Ishikawa (cell line): Measurements from ENCODE around the gene TDO2.

Experiments used
- CEBPB ChIP-seq: IDR thresholded peaks from 2 replicates; pipeline ENCODE4 v1.6.1; 2012
- EP300 ChIP-seq: IDR thresholded peaks from 2 replicates; pipeline ENCODE4 v1.6.1; 2012; ENCODE audit warnings: borderline replicate concordance
- FOXM1 ChIP-seq: IDR thresholded peaks from 2 replicates; pipeline ENCODE4 v1.6.1; 2012; ENCODE audit warnings: low read depth, borderline replicate concordance
- TAF1 ChIP-seq: IDR thresholded peaks from 2 replicates; pipeline ENCODE4 v1.6.1; 2012; ENCODE audit warnings: low read depth, mild to moderate bottlenecking
- TEAD4 ChIP-seq: IDR thresholded peaks from 2 replicates; pipeline ENCODE4 v1.6.1; 2012
- YY1 ChIP-seq: IDR thresholded peaks from 2 replicates; pipeline ENCODE4 v1.6.1; 2012; ENCODE audit warnings: low read depth

GRCh38 chr4:155901013-155901412 lies 2.5 kb upstream of the TDO2 start:
- TF ChIP-seq YY1 (no peak), TEAD4 (no peak), EP300 (no peak), FOXM1 (no peak), TAF1 (no peak), CEBPB (no peak)
